ENCODE measurements around the gene BPIFA1.

BPIFA1 gene

DNA sequence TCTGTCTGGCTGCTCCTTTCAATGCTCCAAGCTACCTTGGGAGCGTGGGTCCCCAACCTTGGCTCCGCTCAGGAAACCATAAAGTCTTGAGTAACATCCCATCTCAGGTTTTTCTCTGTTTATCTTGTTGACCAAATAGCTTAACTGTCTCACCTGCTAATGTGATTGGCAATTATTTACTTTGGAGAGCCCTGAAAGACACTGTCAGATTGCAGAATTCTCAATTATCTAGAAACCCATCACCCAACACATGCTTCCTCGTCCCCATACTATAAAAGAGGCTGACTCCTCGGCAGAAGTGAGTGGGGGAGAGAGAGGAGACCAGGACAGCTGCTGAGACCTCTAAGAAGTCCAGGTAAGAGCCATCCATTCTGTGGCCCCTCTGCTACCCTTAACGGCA lies at the start of gene BPIFA1:
TSS of gene BPIFA1 (plus strand) at position 301 of the 400 bp plus-strand sequence. CDS start 1,716 bp downstream, outside the sequence.
- no peak for DNase-seq

DNA sequence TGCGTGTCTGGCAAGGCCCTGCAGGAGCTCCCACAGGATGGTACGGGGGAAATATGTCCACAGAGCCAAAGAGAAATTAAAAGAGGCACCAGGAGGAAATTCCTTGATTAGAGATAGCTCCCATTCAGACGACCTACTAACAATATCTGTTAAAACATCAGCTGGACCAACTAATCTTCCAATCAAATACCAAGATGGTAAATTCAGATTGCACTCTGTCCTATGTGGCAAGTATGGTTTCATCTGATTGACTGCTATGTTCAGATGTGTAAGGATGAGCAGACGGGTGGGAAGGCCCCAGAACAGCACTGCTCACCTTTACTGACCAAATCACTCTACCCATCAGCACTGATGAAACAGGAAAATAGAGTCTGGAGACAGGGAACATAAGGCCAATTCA lies 48.3 kb upstream of the BPIFA1 start:
- no peak for DNase-seq

DNA sequence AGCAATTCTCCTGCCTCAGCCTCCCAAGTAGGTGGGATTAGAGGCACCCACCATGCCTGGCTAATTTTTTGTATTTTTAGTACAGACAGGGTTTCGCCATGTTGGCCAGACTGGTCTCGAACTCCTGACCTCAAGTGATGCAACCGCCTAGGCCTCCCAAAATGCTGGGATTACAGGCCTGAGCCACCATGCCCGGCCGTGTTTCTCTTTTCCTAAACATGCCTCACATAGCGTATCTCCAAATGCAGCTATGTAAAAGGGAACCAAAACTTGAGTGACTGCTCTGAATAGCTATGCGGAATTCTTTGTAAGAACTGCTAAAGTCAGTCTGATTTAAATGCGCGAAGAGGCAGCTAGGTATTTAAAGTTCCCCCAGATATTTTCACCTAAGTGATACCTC lies 47.4 kb upstream of the BPIFA1 start:
- DNase-seq, result no peak

- DNase-seq, result no peak
These were observed 44.3 kb upstream of the BPIFA1 start for GRCh38 chr20:33191484-33191883.

DNA sequence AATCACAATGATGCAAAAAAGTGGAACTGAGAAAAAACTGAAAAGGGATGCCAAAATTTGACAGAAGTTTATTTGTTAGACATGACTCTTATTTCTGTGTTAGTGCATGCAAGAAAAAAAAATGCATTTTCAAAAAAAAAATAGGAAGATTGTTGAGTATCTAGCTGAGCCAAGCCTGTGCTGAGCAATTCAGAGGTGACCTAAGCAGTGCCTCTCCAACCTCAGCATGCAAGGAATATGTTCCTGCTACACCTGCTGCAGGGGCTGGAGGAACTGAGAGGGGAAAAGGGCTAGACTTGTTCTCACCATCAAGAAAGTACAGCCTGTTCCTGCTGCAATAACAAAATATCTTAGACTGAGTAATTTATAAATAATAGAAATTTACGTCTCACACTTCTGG lies 43.8 kb upstream of the BPIFA1 start:
- DNase-seq, result no peak

GRCh38 chr20:33192912-33193501 lies 42.8 kb upstream of the BPIFA1 start:
- no peak for DNase-seq

DNA sequence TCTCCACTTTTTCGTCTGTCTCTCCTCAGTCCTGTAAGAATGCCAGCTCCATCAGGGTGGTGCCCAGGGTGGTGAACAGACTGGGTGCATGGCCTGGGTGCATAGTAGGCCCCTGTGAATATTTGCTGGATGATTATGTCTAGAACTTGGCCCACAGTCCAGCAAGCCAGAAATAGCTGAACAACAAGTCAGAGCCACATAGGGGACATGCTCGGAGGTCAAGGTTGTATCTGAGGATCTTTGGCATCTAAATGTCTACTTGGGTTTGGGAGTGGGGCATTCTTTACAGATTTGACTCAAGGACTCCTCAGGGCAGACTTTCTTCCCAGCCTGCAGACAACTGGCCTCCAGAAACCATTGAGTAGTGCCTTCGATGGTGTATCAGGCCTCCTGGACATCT lies 36.8 kb upstream of the BPIFA1 start:
- no peak for DNase-seq

GRCh38 chr20:33202451-33202850 lies 33.3 kb upstream of the BPIFA1 start:
- no peak for DNase-seq

GRCh38 chr20:33203444-33203843 lies 32.4 kb upstream of the BPIFA1 start:
- DNase-seq, result no peak

GRCh38 chr20:33209789-33210188 lies 26.0 kb upstream of the BPIFA1 start:
- peak in 34 of 58 donors; percentile 0 to 58 (median 16) for DNase-seq

DNA sequence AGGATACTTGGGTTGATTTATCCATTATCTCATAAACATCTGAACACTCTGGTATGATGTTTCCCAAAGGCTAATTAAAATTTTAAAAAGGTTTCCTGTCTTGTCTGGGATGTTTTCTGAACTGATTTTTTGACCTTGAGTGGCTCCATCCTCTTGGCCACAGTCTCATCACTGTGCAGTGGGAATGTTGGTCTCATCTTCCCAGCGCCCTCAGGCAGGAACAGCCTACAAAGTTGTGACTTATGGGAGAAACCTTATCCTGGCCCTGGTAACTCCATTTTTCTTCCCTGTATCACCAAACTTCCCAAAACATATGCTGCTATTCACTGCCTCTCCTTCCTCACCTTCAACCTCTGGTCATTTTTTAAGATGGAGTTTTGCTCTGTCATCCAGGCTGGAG lies 25.4 kb upstream of the BPIFA1 start:
- DNase-seq, result no peak

GRCh38 chr20:33211817-33212424 lies 23.9 kb upstream of the BPIFA1 start:
- DNase-seq, result peak in 29 of 58 donors; percentile 0 to 48 (median 6)

DNA sequence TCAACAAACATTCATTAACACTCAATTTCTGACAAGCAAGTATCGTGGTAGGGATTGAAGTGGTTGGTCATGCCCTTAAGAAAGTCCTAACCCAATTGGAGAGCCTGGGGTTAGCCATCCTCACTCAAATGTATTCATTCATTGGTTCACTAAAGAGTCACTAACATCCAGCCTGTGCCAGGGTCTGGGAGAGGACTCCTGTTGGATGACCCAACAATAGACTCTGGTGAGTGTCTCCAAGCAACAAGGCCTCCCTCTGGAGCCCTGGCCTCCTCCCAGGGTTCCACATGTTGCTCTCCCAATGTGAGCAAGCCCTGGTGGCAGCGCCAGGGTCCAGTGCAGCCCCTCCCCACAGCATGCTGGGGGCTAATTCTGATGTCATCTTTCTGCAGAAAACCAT lies 18.7 kb upstream of the BPIFA1 start, which contains the start of gene BPIFA3:
TSS of gene BPIFA3 (plus strand) at position 301 of the 400 bp plus-strand sequence. CDS start 185 bp downstream, outside the sequence.
- no peak for DNase-seq

- no peak for DNase-seq
These were observed 11.4 kb upstream of the BPIFA1 start for GRCh38 chr20:33224399-33224798.

DNA sequence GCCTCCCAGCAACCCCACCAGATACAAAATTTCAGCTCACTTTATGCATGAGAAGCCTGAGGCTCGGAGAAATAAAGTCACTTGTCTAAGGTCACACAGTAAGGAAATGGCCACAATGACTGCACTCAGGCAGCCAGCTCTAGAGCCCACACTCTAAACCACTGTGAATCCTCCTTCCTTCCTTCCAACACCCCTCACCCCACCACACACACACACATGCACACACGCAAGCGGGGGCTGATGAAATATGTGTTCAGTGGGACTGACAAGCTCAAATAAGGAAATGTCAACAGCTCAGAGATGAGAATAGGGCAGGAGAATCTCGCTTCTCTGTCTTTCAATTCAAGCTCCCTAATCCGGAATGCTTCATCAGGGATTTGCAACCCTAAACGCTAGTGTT lies 6.0 kb upstream of the BPIFA1 start:
- no peak for DNase-seq

DNA sequence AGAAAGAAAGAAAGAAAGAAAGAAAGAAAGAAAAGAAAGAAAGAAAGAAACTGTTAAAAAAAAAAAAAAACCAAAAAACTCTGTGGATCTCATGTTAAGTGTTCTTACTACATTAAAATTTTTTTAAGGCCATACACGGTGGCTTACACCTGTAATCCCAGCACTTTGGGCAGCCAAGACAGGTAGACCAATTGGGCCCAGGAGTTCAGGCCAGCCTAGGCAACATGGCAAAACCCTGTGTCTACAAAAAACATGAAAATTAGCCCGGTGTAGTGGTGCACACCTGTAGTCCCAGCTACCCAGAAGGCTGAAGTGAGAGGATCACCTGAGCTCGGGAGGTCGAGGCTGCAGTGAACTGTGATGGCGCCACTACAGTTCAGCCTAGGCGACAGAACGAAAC lies 4.6 kb upstream of the BPIFA1 start:
- no peak for DNase-seq

DNA sequence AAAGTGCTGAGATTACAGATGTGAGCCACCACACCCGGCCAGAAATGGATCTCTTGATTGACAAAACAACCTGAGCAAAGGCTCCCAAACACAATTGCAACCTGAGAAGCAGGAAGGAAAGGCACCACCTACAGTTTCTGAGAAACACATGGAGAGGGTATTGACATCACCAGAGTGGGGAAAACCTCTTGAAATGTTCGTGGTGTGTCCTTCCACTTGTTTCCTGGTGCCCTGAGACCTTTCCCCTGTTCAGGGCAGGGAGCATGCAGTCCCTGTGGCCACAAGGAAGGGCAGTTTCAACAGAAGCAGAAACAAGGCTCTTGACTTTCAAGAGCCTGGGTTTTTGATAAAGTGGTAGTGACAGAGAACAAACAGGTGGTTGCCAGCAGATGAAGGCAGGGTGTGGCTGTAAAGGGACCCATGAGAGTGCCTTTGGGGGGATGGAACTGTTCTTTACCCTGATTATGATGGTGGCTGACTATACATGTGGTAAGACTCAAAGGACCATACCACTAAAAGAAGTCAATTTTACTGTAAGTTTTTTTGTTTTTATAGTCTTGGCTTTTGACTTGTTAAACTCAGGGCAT lies 3.2 kb upstream of the BPIFA1 start:
- DNase-seq, result no peak

- DNase-seq, result peak in 2 of 58 donors; percentile 3 to 5
These were observed 2.5 kb upstream of the BPIFA1 start for GRCh38 chr20:33233129-33233774.

GRCh38 chr20:33234050-33234449 lies 1.7 kb upstream of the BPIFA1 start:
- no peak for DNase-seq

GRCh38 chr20:33236351-33236750 lies 555 bp downstream of the BPIFA1 start:
- DNase-seq, result no peak

DNA sequence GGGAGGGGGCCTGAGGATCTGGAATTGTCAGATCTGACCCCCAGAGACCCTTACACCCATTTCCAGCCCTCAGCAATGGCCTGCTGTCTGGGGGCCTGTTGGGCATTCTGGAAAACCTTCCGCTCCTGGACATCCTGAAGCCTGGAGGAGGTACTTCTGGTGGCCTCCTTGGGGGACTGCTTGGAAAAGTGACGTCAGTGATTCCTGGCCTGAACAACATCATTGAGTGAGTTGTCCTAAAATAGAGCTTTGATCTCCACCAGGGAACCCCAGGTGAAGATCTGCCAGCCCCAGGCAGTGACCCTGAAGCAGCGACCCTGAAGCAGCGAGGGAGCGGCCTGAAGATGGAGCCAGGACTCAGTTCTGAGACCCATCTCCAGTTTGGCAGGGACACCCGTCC lies 2.2 kb downstream of the BPIFA1 start:
- no peak for DNase-seq

GRCh38 chr20:33239418-33239817 lies 3.6 kb downstream of the BPIFA1 start:
- no peak for DNase-seq

Measured in anterior cingulate cortex (tissue), 58 donors.